SK-N-SH treated with all-trans-retinoic acid at 6 μM for 48 hours (cell line): ENCODE results near the gene IGSF6.
"Not testable (repeated sequence)": the region's sequence is repeated elsewhere in the genome, so short reads cannot be mapped to it uniquely, and the experiment has no call there.

Experiments
- ATAC-seq: fragments of 200-7000 bp; cut with Tn5 transposase; 3 replicates; pipeline ENCODE4 v1.9.1; 2020; ENCODE audit warnings: mild to moderate bottlenecking, moderate library complexity
- CSDC2 ChIP-seq: fragments of 250-450 bp; sonication (Bioruptor Pico); IDR thresholded peaks from 2 replicates; pipeline ENCODE4 v1.5.0; 2020; ENCODE audit warnings: mild to moderate bottlenecking, moderate library complexity
- ESRRG ChIP-seq: fragments of 250-450 bp; sonication (Bioruptor Pico); IDR thresholded peaks from 2 replicates; pipeline ENCODE4 v1.6.1; 2021; ENCODE audit warnings: mild to moderate bottlenecking
- GLIS3 ChIP-seq: fragments of 250-450 bp; sonication (Bioruptor Pico); IDR thresholded peaks from 2 replicates; pipeline ENCODE4 v1.5.0; 2020; ENCODE audit warnings: mild to moderate bottlenecking, moderate library complexity
- ISL1 ChIP-seq: fragments of 250-450 bp; sonication (Bioruptor Pico); IDR thresholded peaks from 2 replicates; pipeline ENCODE4 v2.1.2; 2022; ENCODE audit warnings: mild to moderate bottlenecking, moderate library complexity
- OSR1 ChIP-seq: fragments of 250-450 bp; sonication (Bioruptor Pico); IDR thresholded peaks from 2 replicates; pipeline ENCODE4 v1.8.0; 2022; ENCODE audit warnings: moderate library complexity, mild to moderate bottlenecking, inconsistent platforms
- PPARA ChIP-seq: fragments of 250-450 bp; sonication (Bioruptor Pico); IDR thresholded peaks from 2 replicates; pipeline ENCODE4 v1.5.0; 2020; ENCODE audit warnings: mild to moderate bottlenecking, borderline replicate concordance
- RARB ChIP-seq: fragments of 250-450 bp; sonication (Bioruptor Pico); IDR thresholded peaks from 2 replicates; pipeline ENCODE4 v1.8.0; 2021; ENCODE audit warnings: mild to moderate bottlenecking, moderate library complexity
- SNAI2 ChIP-seq: fragments of 250-450 bp; sonication (Bioruptor Pico); IDR thresholded peaks from 2 replicates; pipeline ENCODE4 v1.5.0; 2020; ENCODE audit warnings: mild to moderate bottlenecking, moderate library complexity
- TCF4 ChIP-seq: fragments of 250-450 bp; sonication (Bioruptor Pico); IDR thresholded peaks from 2 replicates; pipeline ENCODE4 v1.8.0; 2021; ENCODE audit warnings: mild to moderate bottlenecking, moderate library complexity, borderline replicate concordance
- TOX ChIP-seq: fragments of 250-450 bp; sonication (Bioruptor Pico); IDR thresholded peaks from 2 replicates; pipeline ENCODE4 v1.8.0; 2021; ENCODE audit warnings: mild to moderate bottlenecking, moderate library complexity, borderline replicate concordance
- ZC3H10 ChIP-seq: fragments of 250-450 bp; sonication (Bioruptor Pico); IDR thresholded peaks from 2 replicates; pipeline ENCODE4 v1.5.1; 2021; ENCODE audit warnings: mild to moderate bottlenecking, moderate library complexity
- ZNF565 ChIP-seq: fragments of 450-650 bp; formaldehyde crosslinking; conservative IDR thresholded peaks from 2 replicates; pipeline ENCODE4 v1.5.0; 2020; ENCODE audit warnings: low read depth, mild to moderate bottlenecking, moderate library complexity
- ZNF70 ChIP-seq: fragments of 450-650 bp; formaldehyde crosslinking; IDR thresholded peaks from 2 replicates; pipeline ENCODE4 v1.5.0; 2020; ENCODE audit warnings: mild to moderate bottlenecking, moderate library complexity
- ZNF8 ChIP-seq: fragments of 450-650 bp; formaldehyde crosslinking; IDR thresholded peaks from 2 replicates; pipeline ENCODE4 v1.5.0; 2020; ENCODE audit warnings: mild to moderate bottlenecking, moderate library complexity
- TF ChIP-seq, protein P1 (sequence below): fragments of 250-450 bp; sonication (Bioruptor Pico); IDR thresholded peaks from 2 replicates; pipeline ENCODE4 v1.8.0; 2020; ENCODE audit warnings: mild to moderate bottlenecking, moderate library complexity, borderline replicate concordance
- TF ChIP-seq, protein P2 (sequence below): fragments of 250-450 bp; sonication (Bioruptor Pico); IDR thresholded peaks from 2 replicates; pipeline ENCODE4 v1.5.1; 2020; ENCODE audit warnings: low read depth, mild to moderate bottlenecking, moderate library complexity
- TF ChIP-seq, protein P3 (sequence below): fragments of 250-450 bp; sonication (Bioruptor Pico); IDR thresholded peaks from 2 replicates; pipeline ENCODE4 v1.5.0; 2020; ENCODE audit warnings: mild to moderate bottlenecking, moderate library complexity
- TF ChIP-seq, protein P4 (sequence below): fragments of 250-450 bp; sonication (Bioruptor Pico); IDR thresholded peaks from 2 replicates; pipeline ENCODE4 v1.8.0; 2021; ENCODE audit warnings: low read depth, mild to moderate bottlenecking, moderate library complexity, borderline replicate concordance
- TF ChIP-seq, protein P5 (sequence below): fragments of 250-450 bp; sonication (Bioruptor Pico); IDR thresholded peaks from 2 replicates; pipeline ENCODE4 v1.5.1; 2021; ENCODE audit warnings: mild to moderate bottlenecking, moderate library complexity

The IGSF6 gene

DNA sequence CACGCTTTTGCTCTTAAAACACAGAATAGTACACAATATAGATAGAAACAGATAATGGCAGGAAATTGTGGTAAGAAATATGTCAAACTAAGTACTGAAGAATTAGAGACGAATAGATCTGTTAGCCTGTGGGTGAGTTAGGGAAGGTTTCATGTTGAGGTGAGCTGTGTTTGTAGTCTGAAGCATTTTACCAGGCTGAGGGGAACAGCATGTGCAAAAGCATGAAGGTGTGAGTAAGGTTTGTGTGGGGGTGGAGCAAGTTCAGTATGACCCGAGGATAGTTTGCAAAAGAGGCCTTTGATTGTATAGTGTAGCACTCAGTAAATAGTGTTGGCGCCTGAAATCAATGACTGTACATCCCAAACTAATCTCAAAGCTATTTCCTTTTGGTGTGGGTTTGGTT lies 13.8 kb downstream of the IGSF6 start:
- no peak for TF ChIP-seq PPARA (CRISPR knock-in tag)
- no peak for TF ChIP-seq GLIS3 (CRISPR knock-in tag)
- no peak for TF ChIP-seq ISL1 (CRISPR knock-in tag)
- no peak for TF ChIP-seq TOX
- TF ChIP-seq RARB (CRISPR knock-in tag) = no peak
- no peak for TF ChIP-seq ZNF8 (CRISPR knock-in tag)
- no peak for TF ChIP-seq SNAI2
- TF ChIP-seq, protein P1, sequence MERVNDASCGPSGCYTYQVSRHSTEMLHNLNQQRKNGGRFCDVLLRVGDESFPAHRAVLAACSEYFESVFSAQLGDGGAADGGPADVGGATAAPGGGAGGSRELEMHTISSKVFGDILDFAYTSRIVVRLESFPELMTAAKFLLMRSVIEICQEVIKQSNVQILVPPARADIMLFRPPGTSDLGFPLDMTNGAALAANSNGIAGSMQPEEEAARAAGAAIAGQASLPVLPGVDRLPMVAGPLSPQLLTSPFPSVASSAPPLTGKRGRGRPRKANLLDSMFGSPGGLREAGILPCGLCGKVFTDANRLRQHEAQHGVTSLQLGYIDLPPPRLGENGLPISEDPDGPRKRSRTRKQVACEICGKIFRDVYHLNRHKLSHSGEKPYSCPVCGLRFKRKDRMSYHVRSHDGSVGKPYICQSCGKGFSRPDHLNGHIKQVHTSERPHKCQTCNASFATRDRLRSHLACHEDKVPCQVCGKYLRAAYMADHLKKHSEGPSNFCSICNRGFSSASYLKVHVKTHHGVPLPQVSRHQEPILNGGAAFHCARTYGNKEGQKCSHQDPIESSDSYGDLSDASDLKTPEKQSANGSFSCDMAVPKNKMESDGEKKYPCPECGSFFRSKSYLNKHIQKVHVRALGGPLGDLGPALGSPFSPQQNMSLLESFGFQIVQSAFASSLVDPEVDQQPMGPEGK = no peak
- TF ChIP-seq, protein P2, sequence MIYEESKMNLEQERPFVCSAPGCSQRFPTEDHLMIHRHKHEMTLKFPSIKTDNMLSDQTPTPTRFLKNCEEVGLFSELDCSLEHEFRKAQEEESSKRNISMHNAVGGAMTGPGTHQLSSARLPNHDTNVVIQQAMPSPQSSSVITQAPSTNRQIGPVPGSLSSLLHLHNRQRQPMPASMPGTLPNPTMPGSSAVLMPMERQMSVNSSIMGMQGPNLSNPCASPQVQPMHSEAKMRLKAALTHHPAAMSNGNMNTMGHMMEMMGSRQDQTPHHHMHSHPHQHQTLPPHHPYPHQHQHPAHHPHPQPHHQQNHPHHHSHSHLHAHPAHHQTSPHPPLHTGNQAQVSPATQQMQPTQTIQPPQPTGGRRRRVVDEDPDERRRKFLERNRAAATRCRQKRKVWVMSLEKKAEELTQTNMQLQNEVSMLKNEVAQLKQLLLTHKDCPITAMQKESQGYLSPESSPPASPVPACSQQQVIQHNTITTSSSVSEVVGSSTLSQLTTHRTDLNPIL (CRISPR knock-in tag) = no peak
- TF ChIP-seq, protein P3, sequence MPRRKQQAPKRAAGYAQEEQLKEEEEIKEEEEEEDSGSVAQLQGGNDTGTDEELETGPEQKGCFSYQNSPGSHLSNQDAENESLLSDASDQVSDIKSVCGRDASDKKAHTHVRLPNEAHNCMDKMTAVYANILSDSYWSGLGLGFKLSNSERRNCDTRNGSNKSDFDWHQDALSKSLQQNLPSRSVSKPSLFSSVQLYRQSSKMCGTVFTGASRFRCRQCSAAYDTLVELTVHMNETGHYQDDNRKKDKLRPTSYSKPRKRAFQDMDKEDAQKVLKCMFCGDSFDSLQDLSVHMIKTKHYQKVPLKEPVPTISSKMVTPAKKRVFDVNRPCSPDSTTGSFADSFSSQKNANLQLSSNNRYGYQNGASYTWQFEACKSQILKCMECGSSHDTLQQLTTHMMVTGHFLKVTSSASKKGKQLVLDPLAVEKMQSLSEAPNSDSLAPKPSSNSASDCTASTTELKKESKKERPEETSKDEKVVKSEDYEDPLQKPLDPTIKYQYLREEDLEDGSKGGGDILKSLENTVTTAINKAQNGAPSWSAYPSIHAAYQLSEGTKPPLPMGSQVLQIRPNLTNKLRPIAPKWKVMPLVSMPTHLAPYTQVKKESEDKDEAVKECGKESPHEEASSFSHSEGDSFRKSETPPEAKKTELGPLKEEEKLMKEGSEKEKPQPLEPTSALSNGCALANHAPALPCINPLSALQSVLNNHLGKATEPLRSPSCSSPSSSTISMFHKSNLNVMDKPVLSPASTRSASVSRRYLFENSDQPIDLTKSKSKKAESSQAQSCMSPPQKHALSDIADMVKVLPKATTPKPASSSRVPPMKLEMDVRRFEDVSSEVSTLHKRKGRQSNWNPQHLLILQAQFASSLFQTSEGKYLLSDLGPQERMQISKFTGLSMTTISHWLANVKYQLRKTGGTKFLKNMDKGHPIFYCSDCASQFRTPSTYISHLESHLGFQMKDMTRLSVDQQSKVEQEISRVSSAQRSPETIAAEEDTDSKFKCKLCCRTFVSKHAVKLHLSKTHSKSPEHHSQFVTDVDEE = no peak
- no peak for TF ChIP-seq TCF4 (CRISPR knock-in tag)
- TF ChIP-seq ZC3H10 (CRISPR knock-in tag) = no peak
- TF ChIP-seq OSR1 (CRISPR knock-in tag) = no peak
- no peak for TF ChIP-seq ZNF70 (CRISPR knock-in tag)
- TF ChIP-seq ESRRG = no peak
- peak; percentile 61 for ATAC-seq

DNA sequence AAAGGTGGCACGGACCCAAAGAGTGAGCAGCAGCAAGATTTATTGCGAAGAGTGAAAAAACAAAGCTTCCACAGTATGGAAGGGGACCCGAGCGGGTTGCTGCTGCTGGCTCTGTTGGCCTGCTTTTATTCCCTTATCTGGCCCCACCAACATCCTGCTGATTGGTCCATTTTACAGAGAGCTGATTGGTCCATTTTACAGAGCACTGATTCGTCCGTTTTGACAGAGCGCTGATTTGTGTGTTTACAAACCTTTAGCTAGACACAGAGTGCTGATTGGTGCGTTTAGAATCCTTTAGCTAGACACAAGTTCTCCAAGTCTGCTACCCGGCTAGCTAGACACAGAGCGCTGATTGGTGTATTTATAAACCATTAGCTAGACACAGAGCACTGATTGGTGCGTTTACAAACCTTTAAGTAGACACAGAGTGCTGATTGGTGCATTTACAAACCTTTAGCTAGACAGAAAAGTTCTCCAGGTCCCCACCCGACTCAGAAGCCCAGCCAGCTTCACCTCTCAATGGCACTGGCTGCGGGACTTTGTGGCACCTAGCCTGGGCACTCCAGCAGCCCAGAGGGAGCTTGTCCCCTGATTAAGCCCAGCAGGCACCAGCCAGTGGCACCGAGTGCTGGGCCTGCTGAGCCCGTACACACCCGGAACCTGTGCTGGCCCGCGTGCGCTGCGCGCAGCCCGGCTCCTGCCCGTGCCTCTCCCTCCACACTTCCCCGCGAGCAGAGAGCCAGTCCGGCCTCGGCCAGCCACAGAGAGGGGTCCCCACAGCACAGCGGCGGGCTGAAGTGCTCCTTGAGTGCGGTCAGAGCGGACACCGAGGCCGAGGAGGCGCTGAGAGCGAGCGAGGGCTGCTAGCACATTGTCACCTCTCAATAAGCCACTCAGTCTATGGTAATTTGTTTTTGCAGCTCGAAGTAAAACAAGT lies 15.1 kb downstream of the IGSF6 start:
- ATAC-seq = no peak; the same call in 2 of the 3 replicates
- TF ChIP-seq, protein P2 (CRISPR knock-in tag) = no peak
- TF ChIP-seq ZNF565 = no peak
- TF ChIP-seq ZC3H10 (CRISPR knock-in tag) = no peak
- TF ChIP-seq, protein P4, sequence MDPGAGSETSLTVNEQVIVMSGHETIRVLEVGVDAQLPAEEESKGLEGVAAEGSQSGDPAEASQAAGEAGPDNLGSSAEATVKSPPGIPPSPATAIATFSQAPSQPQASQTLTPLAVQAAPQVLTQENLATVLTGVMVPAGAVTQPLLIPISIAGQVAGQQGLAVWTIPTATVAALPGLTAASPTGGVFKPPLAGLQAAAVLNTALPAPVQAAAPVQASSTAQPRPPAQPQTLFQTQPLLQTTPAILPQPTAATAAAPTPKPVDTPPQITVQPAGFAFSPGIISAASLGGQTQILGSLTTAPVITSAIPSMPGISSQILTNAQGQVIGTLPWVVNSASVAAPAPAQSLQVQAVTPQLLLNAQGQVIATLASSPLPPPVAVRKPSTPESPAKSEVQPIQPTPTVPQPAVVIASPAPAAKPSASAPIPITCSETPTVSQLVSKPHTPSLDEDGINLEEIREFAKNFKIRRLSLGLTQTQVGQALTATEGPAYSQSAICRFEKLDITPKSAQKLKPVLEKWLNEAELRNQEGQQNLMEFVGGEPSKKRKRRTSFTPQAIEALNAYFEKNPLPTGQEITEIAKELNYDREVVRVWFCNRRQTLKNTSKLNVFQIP (CRISPR knock-in tag) = no peak
- no peak for TF ChIP-seq PPARA (CRISPR knock-in tag)
- no peak for TF ChIP-seq CSDC2 (CRISPR knock-in tag)
- no peak for TF ChIP-seq ESRRG
- TF ChIP-seq, protein P5, sequence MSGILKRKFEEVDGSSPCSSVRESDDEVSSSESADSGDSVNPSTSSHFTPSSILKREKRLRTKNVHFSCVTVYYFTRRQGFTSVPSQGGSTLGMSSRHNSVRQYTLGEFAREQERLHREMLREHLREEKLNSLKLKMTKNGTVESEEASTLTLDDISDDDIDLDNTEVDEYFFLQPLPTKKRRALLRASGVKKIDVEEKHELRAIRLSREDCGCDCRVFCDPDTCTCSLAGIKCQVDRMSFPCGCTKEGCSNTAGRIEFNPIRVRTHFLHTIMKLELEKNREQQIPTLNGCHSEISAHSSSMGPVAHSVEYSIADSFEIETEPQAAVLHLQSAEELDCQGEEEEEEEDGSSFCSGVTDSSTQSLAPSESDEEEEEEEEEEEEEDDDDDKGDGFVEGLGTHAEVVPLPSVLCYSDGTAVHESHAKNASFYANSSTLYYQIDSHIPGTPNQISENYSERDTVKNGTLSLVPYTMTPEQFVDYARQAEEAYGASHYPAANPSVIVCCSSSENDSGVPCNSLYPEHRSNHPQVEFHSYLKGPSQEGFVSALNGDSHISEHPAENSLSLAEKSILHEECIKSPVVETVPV (CRISPR knock-in tag) = no peak
- TF ChIP-seq, all 23 proteins: peak for 0

DNA sequence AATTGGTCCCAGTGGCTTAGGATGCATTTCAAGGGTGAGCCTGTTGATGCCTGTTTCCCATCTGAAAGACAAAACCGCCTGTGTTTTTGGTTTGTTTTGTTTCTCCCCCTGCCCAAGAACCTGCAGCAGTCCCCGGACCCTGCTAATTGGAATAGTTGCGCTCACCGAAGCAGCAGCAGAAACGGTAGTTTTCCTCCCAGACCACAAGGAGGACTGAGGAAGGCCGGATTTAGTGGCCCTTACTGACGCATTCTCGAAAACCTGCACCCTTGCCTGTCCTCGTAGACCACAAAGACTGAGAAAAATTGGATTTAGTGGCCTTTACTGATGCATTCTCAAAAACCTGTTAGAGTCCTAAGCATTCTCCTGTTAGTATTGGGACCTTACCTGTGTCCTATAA lies 16.7 kb downstream of the IGSF6 start:
- not testable (repeated sequence) for ATAC-seq
